Ureter (tissue), 1 donor: ENCODE data around the gene FAM32A. TPM values are rescaled to one million over a fixed set of nuclear protein-coding genes. Genes with fewer than 3 reads are reported as not detected.
"Not testable (repeated sequence)": the region's sequence is repeated elsewhere in the genome, so short reads cannot be mapped to it uniquely, and the experiment has no call there.

ENCODE experiments used
- DNase-seq: peaks from one replicate; pipeline ENCODE4 v3.0.0-alpha.2; 2020; ENCODE audit warnings: low spot score
- total RNA-seq: library from RNA; stranded (reverse); gene quantifications from one replicate; pipeline ENCODE4 v1.2.4, GENCODE V29; 2023
- donor health status: DM: yes; HTN: yes; CAD: no.

Gene FAM32A
- total RNA-seq, 1 donor from 2014 or later, result 50.8 TPM

GRCh38 chr19:16164222-16164890 lies 20.9 kb upstream of the FAM32A start:
- DNase-seq, result no peak

DNA sequence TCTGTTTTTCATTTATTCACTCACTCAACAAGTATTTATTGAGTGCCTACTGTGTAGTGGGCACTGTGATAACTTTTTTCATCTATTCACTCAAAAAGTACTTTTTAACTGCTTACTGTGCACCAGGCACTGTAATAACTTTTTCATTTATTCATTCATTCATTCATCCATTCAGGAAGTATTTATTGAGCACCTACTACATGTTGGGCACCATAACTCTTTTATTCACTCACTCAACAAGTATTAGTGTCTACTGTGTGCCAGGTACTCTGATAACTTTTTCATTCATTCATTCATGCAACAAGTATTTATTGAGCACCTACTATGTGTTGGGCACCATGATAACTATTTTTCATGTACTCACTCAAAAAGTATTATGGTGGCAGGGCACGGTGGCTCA lies 18.8 kb upstream of the FAM32A start:
- DNase-seq, result no peak

DNA sequence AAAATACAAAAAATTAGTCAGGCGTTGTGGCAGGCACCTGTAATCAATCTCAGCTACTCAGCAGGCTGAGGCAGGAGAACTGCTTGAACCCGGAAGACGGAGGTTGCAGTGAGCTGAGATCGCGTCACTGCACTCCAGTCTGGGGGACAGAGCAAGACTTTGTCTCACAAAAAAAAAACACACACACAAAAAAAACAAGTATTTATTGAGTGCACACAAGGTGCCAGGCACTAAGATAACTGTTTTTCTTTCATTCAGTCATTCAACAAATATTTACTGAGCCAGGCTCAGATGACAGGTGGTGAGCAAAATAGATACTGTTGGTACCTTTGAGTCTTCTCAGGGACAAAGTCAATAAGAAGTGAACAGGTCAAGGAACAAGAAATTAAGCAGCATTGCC lies 18.2 kb upstream of the FAM32A start:
- no peak for DNase-seq

GRCh38 chr19:16168465-16169081 lies 16.6 kb upstream of the FAM32A start:
- DNase-seq, result no peak

DNA sequence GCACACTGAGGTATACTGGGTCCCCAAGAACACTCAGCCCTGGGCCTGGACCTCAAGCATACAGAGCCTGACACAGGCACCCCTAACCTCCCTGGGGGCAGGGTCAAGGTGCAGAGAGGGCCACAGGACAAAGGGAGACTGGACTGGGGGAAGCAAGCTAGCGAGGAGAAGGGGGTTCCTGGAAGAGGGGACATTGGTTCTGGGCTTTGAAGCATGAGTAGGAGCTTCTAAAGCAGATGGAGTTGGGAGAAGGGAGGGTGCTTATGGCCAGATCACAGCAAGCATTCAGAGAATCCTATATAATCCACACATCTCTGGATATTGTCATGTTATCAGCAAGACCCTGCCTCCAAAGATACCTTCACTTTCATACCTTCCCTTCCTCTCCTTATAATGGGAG lies 15.1 kb upstream of the FAM32A start:
- DNase-seq, result no peak

DNA sequence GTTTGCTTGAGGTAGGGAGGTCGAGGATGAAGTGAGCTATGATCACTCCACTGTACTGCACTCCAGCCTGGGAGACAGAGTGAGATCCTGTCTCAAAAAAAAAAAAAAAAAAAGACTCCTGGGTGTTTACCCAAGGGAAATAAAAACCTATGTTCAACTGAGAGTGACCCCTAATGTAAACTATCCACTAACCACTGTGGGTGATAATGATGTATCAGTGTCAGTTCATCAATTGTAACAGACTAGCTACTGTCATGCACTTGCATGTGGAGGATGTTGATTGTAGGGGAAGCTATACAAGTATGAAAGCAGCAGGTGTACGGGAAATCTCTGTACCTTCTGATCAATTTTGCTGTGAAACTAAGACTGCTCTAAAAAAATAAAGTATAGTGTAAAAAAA lies 9.3 kb upstream of the FAM32A start:
- no peak for DNase-seq

GRCh38 chr19:16178866-16179265 lies 6.3 kb upstream of the FAM32A start:
- DNase-seq, result not testable (repeated sequence)

DNA sequence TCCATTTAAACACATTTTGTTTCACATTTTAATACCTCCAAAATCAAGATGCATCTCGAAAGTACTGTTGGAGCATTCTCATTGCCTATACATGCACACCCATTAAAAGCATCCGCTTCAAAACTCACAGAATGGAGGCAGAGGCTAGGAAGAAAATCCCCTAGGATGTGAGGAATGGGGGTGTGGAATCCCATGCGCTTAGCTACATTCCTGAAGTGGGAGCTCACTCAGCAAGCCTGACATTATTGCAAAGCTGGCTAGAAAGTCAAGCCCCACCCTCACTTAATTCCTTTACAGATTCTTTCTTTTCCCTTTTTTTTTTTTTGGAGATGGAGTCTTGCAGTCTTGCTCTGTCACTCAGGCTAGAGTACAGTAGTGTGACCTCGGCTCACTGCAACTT lies 4.6 kb upstream of the FAM32A start:
- no peak for DNase-seq

DNA sequence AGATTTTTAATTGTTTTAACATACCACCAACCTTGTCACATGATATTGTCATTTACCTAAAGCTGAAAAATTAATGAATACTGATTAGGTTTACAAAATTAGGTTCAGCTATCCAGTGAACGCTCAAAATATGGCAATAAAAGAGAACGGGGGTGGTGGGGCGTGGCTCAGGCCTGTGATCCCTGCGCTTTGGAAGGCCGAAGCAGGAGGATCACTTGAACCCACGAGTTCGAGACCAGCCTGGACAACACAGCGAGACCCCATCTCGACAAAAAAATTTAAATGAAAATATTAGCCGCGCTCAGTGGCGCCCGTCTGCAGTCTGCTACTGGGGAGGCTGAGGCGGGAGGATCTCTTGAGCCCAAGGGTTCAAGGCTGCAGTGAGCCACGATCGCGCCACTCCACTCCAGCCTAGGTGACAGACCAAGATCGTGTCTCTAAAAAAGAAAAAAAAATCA lies 516 bp upstream of the FAM32A start:
- DNase-seq, result no peak

DNA sequence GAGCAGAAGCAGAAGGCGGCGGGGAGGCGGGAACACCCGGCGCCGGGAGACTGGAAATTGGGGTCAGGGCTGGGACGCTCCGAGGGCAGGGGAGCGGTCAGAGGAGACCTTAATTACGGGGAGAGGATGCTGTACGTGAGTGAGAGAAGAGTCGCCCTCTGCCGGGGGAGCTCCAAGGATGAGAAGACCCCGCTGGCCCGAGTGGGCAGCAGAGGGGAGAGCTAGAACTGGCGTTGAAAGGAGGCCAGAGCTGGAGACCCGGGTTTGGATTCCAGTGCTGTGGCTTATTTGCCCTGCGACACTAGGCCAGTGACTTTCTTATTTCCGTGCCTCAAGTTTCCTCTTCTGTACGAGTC lies 536 bp downstream of the FAM32A start:
- no peak for DNase-seq

- no peak for DNase-seq
Measured at GRCh38 chr19:16188521-16188920, 3.3 kb downstream of the FAM32A start.

DNA sequence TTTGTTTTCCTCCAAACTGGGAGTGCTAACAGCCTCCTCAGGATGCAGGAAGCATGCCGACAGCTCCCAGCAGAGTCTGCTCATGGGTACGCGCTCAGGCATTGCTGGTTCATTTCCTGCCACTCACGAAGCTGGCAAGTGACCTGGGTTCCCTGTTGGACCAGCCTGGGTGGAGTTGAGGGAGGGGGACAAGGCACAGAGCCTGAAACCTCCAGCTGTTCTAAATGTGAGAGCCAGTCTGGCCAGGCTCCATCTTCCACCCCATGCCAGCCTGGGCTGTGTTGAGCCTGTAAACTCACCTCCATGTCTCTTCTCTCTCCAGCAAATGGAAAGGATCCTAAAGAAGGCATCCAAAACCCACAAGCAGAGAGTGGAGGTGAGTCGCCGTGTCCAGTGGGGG lies 5.0 kb downstream of the FAM32A start:
- DNase-seq, result no peak

DNA sequence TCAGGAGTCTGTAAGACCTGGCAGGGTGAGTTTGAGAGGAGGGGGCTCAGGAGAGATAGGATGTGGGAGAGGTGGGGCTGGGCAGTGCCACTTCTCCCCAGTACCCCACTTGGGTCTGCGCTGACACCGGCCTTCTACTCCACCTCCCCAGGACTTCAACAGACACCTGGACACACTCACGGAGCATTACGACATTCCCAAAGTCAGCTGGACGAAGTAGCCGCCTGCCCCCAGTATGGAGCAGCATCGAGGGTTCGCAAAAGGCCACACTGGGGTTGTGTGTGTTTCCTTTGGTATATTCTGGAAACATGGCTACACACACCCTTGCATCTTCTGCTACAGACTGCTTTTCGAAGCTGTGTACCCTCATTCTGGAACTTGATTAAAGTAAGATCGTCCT lies 5.5 kb downstream of the FAM32A start:
- DNase-seq, result no peak

DNA sequence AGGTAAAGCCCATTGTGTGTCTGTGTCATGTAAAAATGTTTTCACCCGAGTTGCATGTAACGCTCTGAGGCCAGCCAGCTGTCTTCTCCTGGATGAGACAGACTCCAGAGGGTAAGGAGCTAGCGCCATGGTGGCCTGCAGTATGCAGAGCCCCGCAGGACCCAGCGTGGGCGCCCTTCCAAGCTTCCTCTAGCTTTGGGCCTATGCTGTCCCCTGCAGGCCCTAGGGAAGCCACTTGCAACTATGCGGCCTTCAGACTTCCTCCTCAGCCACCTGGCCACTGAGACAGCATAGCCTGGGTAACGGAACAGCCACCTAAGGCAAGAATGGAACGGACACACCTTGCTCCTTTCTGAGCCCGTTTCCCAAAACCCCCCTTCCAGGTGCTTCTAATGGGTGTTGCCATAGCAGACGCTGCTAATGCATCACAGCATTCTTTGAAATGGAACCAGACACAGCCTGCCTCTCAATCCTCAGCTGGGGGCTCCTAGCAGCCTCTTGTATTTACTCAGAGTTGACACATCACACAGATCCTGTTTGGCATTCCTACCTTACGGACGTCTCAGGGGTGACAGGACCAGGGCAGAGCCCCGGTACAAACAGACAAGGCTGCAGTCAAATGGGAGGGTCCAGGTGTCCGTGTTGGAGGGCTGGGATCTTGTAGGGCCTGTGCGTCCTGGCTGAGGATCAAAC lies 6.2 kb downstream of the FAM32A start:
- DNase-seq, result no peak

DNA sequence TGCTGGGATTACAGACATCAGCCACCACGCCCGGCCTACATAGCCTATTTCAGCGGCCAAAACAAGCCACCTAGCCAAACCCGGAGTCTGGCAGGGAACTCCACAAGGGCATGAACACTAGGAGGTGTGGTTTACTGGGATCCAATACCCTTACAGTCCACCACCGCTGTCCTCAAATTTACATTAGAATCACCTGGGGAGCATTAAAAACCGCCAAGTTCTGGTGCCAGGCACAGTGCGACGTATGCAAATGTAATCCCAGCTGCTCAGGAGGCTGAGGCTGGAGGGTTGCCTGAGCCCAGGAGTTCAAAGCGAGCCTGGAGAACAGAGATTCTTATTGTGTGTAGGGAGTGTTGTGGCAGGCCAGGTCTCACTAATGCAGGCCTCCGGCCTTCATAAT lies 8.3 kb downstream of the FAM32A start:
- no peak for DNase-seq

DNA sequence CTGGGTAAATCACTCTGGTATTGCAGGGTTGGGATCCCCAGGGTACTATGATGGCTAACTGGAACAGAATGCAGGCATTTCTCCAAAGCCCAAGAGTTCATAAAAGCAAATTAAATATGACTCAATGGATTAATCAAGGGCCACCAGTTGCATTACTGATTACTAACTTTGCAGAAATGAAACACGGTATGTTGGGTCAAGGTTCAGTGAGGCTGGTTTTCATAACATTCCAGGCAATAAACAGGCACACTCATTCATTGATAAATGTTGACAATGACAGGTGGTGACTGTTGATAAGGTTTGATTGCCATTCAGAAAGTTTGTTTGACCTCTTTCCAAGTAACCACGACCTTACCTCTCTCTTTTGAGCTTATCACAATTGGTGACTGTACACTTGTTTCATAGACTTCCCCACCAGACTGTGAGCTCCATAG lies 12.0 kb downstream of the FAM32A start:
- DNase-seq, result no peak

DNA sequence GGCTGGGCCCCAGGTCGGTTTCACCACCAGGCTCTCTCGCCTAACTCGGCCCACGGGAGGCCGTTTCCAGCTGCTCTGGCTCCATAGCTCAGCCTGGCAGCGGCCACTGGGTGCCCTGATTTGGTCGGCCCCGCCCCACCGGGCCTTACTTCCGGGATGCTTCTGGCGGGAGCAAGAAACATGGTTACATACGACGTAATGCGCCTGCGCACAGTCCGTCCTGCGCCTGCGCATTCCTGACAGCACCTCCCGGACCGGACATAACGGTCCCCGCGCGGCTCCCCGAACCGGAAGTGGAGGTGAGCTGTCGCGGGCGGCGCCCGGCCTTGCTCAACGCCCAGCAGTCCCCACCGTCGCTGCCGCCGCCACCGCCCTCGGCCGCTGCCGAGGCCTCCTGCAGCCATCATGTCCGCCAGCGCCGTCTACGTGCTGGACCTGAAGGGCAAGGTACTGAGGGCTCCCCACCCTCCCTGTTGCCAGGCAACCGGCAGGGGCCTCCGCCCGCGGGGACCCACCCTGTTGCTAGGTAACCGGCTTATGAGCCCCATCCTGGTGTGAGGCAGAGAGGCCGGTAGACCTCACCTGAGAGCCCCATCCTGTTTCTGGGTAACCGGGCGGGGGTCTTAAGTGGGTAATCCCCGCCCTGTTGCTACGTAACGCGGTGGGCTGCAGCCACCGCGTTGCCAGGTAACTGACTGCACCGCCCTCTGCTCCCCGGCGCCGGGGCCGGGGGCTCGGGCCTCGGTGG lies 12.6 kb downstream of the FAM32A start, which contains the start of gene AP1M1:
TSS of gene AP1M1 (plus strand) at position 290 of the 748 bp plus-strand sequence. CDS start at position 406, 116 bp downstream.
- peak; percentile 98 for DNase-seq

DNA sequence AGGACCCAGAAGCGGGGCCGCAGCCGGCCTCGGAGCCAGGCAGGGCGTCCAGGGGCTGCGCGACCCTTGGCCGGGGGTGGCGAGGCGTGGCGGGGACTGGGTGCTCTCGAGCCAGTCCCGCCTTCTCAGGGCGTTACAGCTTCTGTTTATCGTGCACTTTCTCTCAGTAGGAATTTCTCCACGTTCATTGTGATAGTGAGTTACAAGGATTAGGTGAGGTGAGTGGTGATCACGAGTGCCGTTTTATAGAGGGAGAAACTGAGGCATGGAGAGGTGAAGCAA lies 13.1 kb downstream of the FAM32A start:
- no peak for DNase-seq

DNA sequence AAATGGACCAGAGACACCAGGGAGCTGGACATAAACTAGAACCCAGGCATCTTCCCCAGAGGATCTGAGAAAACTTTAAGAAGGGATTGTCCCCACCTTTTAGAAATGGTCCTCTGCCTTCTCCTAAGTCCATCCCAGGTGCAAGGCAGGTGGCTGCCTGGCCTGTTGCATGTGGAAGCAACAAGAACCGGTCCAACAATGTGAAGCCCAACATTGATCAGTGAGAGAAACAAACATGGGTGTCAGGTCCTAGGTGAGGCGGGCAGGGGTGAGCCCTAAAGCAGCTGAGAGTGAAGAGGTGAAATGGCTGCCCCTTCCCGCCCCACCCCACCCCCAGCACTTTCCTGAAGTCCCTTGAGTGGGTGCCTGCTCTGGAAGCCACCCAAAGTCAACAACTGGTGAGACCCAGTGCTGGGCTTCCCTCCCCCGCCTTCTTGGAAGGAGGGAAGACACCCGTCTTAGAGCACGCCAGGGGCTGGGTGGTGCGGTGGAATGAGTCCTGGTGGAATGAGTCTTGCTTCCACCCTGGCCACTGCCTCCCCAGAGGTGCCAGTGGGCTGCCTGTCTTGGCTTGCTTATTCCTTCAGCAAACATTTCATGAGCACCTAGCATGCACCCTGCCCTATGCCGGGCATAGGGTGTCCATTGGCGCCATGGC lies 14.2 kb downstream of the FAM32A start:
- DNase-seq, result no peak

- no peak for DNase-seq
Measured at GRCh38 chr19:16200038-16201010, 15.1 kb downstream of the FAM32A start.

DNA sequence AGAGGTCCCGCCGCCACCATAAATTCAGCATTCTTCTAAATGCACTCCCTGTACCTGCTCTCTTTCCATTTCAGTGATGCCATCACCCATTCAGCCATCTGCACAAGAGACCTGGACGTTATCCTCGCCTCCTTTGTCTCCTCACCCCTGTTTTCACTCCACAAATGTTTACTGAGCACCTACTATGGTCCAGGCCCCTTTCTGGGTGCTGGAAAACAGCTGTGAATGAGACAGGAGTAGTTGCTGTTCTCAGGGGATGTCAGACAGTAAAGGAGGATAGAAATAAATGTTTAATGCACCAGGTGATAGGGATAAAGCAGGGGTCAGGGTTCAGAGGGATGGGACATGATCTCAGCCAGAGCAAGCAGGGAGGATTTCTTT lies 15.8 kb downstream of the FAM32A start:
- DNase-seq, result no peak
